Neuronal stem cell (in vitro differentiated cells): ENCODE measurements around the gene NGFR.
A peak's percentile ranks its signal among the peaks of the same experiment; 100 is the strongest.
"Not testable (repeated sequence)": the region's sequence is repeated elsewhere in the genome, so short reads cannot be mapped to it uniquely, and the experiment has no call there.

Source experiments
- DNase-seq: peaks from one replicate; pipeline ENCODE4 v3.0.0-alpha.2; 2013; ENCODE audit warnings: low spot score
- H2AFZ ChIP-seq: one replicate; pipeline ENCODE4 v1.6.1; 2013; ENCODE audit warnings: mild to moderate bottlenecking, low read length, inconsistent platforms
- H2AK5ac ChIP-seq: 2 replicates; pipeline ENCODE4 v1.6.1; 2013; ENCODE audit warnings: low read depth, mild to moderate bottlenecking, inconsistent platforms, low read length, moderate library complexity, mixed read lengths
- H2BK120ac ChIP-seq: 2 replicates; pipeline ENCODE4 v1.6.1; 2013; ENCODE audit warnings: low read depth, mild to moderate bottlenecking, inconsistent platforms, low read length, moderate library complexity, mixed read lengths
- H2BK12ac ChIP-seq: one replicate; pipeline ENCODE4 v1.6.1; 2013; ENCODE audit warnings: low read length, inconsistent platforms
- H2BK15ac ChIP-seq: 2 replicates; pipeline ENCODE4 v1.6.1; 2013; ENCODE audit warnings: mild to moderate bottlenecking, low read length, inconsistent platforms, mixed read lengths
- H2BK5ac ChIP-seq: one replicate; pipeline ENCODE4 v1.6.1; 2013; ENCODE audit warnings: inconsistent platforms, mild to moderate bottlenecking, low read length, moderate library complexity
- H3K14ac ChIP-seq: one replicate; pipeline ENCODE4 v1.6.1; 2013; ENCODE audit warnings: low read length, inconsistent platforms
- H3K18ac ChIP-seq: 2 replicates; pipeline ENCODE4 v1.6.1; 2013; ENCODE audit warnings: low read length, inconsistent platforms
- H3K23ac ChIP-seq: 2 replicates; pipeline ENCODE4 v1.6.1; 2013; ENCODE audit warnings: low read depth, mild to moderate bottlenecking, mixed read lengths, low read length, inconsistent platforms; ENCODE audit not compliant: poor library complexity
- H3K27ac ChIP-seq: replicated peaks from 3 replicates; pipeline ENCODE4 v1.5.1; 2013; ENCODE audit warnings: low read length, inconsistent platforms
- H3K27me3 ChIP-seq, 3 experiments: 2 replicates each; pipeline ENCODE4 v1.6.1; 2013; ENCODE audit warnings: low read length in 3 of 3, mild to moderate bottlenecking in 2 of 3, inconsistent platforms in 1 of 3, low read depth in 1 of 3, mixed read lengths in 1 of 3, moderate library complexity in 1 of 3; ENCODE audit not compliant: control insufficient read depth in 3 of 3, insufficient read depth in 3 of 3
- H3K36me3 ChIP-seq, 2 donors: replicated peaks in 1 of 2; 2 replicates each; pipeline ENCODE4 v1.6.1; 2013; ENCODE audit warnings: low read length in 2 of 2; ENCODE audit not compliant: control insufficient read depth in 2 of 2, insufficient read depth in 2 of 2
- H3K4ac ChIP-seq: 2 replicates; pipeline ENCODE4 v1.6.1; 2013; ENCODE audit warnings: inconsistent platforms, mild to moderate bottlenecking, low read length, moderate library complexity
- H3K4me1 ChIP-seq, 2 donors: 1 replicate in 1 of 2; 2 replicates in 1 of 2; pipeline ENCODE4 v1.6.1; 2013; ENCODE audit warnings: low read length in 2 of 2, low read depth in 1 of 2; ENCODE audit not compliant: control insufficient read depth in 2 of 2, insufficient read depth in 1 of 2
- H3K4me2 ChIP-seq: one replicate; pipeline ENCODE4 v1.6.1; 2013; ENCODE audit warnings: mild to moderate bottlenecking, low read length, inconsistent platforms; ENCODE audit not compliant: insufficient read depth, poor library complexity, severe bottlenecking
- H3K4me3 ChIP-seq, 2 donors: 2 replicates each; pipeline ENCODE4 v1.5.1; 2013; ENCODE audit warnings: low read length in 2 of 2, mild to moderate bottlenecking in 2 of 2, inconsistent platforms in 1 of 2, moderate library complexity in 1 of 2
- H3K79me1 ChIP-seq: one replicate; pipeline ENCODE4 v1.6.1; 2013; ENCODE audit warnings: low read depth, mild to moderate bottlenecking, inconsistent platforms, low read length, moderate library complexity
- H3K9ac ChIP-seq: one replicate; pipeline ENCODE4 v1.6.1; 2013; ENCODE audit warnings: mild to moderate bottlenecking, low read depth, low read length, inconsistent platforms; ENCODE audit not compliant: poor library complexity
- H3K9me3 ChIP-seq, 2 donors: replicated peaks in 1 of 2; 2 replicates each; pipeline versions ENCODE3 to v1.6.1; 2013; ENCODE audit warnings: low read length in 2 of 2, mild to moderate bottlenecking in 2 of 2, inconsistent platforms in 1 of 2, low read depth in 1 of 2, mixed read lengths in 1 of 2, moderate library complexity in 1 of 2; ENCODE audit not compliant: control insufficient read depth in 2 of 2, insufficient read depth in 1 of 2
- H4K8ac ChIP-seq: one replicate; pipeline ENCODE4 v1.6.1; 2013; ENCODE audit warnings: low read depth, mild to moderate bottlenecking, inconsistent platforms, low read length, moderate library complexity
- H4K91ac ChIP-seq: one replicate; pipeline ENCODE4 v1.6.1; 2013; ENCODE audit warnings: low read length, low read depth, mild to moderate bottlenecking, inconsistent platforms; ENCODE audit not compliant: poor library complexity
- WGBS, 2 donors: extraction: QIAGEN DNeasy Blood & Tissue Kit; methylation state at CpG; one replicate each; pipeline ENCODE4 v1.1.7; 2013; ENCODE audit warnings: missing lambda C conversion rate in 2 of 2, mixed read lengths in 1 of 2; ENCODE audit not compliant: insufficient read length in 2 of 2, insufficient replicate concordance in 1 of 2; ENCODE audit errors: extremely low coverage in 2 of 2; 5-methylcytosine and 5-hydroxymethylcytosine counted together

Gene NGFR

GRCh38 chr17:49498029-49498615 is 3.0 kb downstream of the NGFR start:
- Histone ChIP-seq H3K79me1 (peaks cover 2% of the 10 kb centered on the region), H3K27me3 (peaks cover 11 to 88% (median 24%) of the 10 kb centered on the region in 3 experiments), H2BK5ac (no peak overlapping the region), H2AK5ac (no peak overlapping the region), H3K23ac (no peak overlapping the region), H3K4me2 (peak overlapping the region; percentile 98), H4K8ac (no peak overlapping the region), H3K14ac (no peak overlapping the region), H4K91ac (no peak overlapping the region), H2BK12ac (no peak overlapping the region), H3K9me3 (no peaks in the 10 kb centered on the region), H2AFZ (peak overlapping the region; percentile 93), H3K18ac (no peak overlapping the region), H3K4me1 (peaks cover 12 to 18% of the 10 kb centered on the region in 2 donors), H3K4me3 (peak overlapping the region in 1 of 2 donors; percentile 92), H3K9ac (no peak overlapping the region), H3K27ac (no peak overlapping the region), H2BK15ac (no peak overlapping the region), H2BK120ac (no peak overlapping the region), H3K4ac (no peak overlapping the region), H3K36me3 (no peaks in the 10 kb centered on the region)
- WGBS, 2 donors = no CpG with 5 or more reads among the region's 12 CpGs
- DNase-seq = peak; percentile 30

- Histone ChIP-seq H3K27ac (no peak overlapping the region), H3K27me3 (peaks cover 8 to 69% (median 12%) of the 10 kb centered on the region in 3 experiments), H3K18ac (peak overlapping the region; percentile 45), H3K14ac (no peak overlapping the region), H3K4ac (no peak overlapping the region), H2BK5ac (no peak overlapping the region), H2BK12ac (no peak overlapping the region), H3K79me1 (peaks cover 2% of the 10 kb centered on the region), H2BK120ac (no peak overlapping the region), H3K23ac (no peak overlapping the region), H3K4me3 (no peak overlapping the region), H2AFZ (no peak overlapping the region), H3K4me2 (no peak overlapping the region), H3K36me3 (no peaks in the 10 kb centered on the region), H3K9ac (no peak overlapping the region), H2AK5ac (no peak overlapping the region), H4K91ac (no peak overlapping the region), H2BK15ac (peak overlapping the region; percentile 32), H4K8ac (no peak overlapping the region), H3K4me1 (peaks cover 7 to 15% of the 10 kb centered on the region in 2 donors), H3K9me3 (no peaks in the 10 kb centered on the region)
- no CpG with 5 or more reads among the region's 3 CpGs for WGBS, 2 donors
- no peak for DNase-seq
These were observed 6.4 kb downstream of the NGFR start for GRCh38 chr17:49501496-49501895.

- no CpG with 5 or more reads among the region's 4 CpGs for WGBS, 2 donors
These were observed 7.2 kb downstream of the NGFR start for GRCh38 chr17:49502254-49502653.

GRCh38 chr17:49502680-49503079 is 7.6 kb downstream of the NGFR start:
- H2BK12ac ChIP-seq, H3K18ac ChIP-seq, H3K9me3 ChIP-seq, H3K4me2 ChIP-seq, H3K4ac ChIP-seq, H3K23ac ChIP-seq, H3K27ac ChIP-seq, H2AFZ ChIP-seq, DNase-seq, H2AK5ac ChIP-seq, H2BK120ac ChIP-seq, H3K4me3 ChIP-seq, H4K8ac ChIP-seq, H3K9ac ChIP-seq, H3K79me1 ChIP-seq, H3K14ac ChIP-seq, H2BK15ac ChIP-seq, H3K36me3 ChIP-seq, H4K91ac ChIP-seq: not testable (repeated sequence)
- Histone ChIP-seq H3K27me3 (peaks cover 0 to 59% (median under 1%) of the 10 kb centered on the region in 3 experiments), H2BK5ac (peak overlapping the region; percentile 3), H3K4me1 (peaks cover 2 to 22% of the 10 kb centered on the region in 2 donors)
- WGBS, 2 donors = no CpG with 5 or more reads among the region's 5 CpGs

More at GRCh38 chr17:49502254-49502653, 7.2 kb downstream of the NGFR start:
- no peak for DNase-seq
- Histone ChIP-seq H2BK120ac (no peak overlapping the region), H2BK5ac (peak overlapping the region; percentile 3), H3K18ac (no peak overlapping the region), H3K27me3 (peaks cover under 1 to 62% (median 5%) of the 10 kb centered on the region in 3 experiments), H3K9me3 (no peaks in the 10 kb centered on the region), H3K23ac (no peak overlapping the region), H2AFZ (no peak overlapping the region), H3K79me1 (peaks cover 2% of the 10 kb centered on the region), H3K27ac (no peak overlapping the region), H3K4me3 (no peak overlapping the region), H3K9ac (no peak overlapping the region), H4K91ac (no peak overlapping the region), H3K4me2 (no peak overlapping the region), H3K4me1 (peaks cover 2 to 18% of the 10 kb centered on the region in 2 donors), H3K4ac (no peak overlapping the region), H3K36me3 (no peaks in the 10 kb centered on the region), H2BK15ac (peak overlapping the region; percentile 32), H2BK12ac (peak overlapping the region; percentile 82), H2AK5ac (peak overlapping the region; percentile 63), H3K14ac (peak overlapping the region; percentile 12), H4K8ac (no peak overlapping the region)
